GM13977 (cell line): ENCODE results near the gene MKLN1.
"Not testable (repeated sequence)": the region's sequence is repeated elsewhere in the genome, so short reads cannot be mapped to it uniquely, and the experiment has no call there.

Experiments used
- DNase-seq: peaks from one replicate; pipeline ENCODE4 v3.0.0; 2012; ENCODE audit warnings: low spot score
- CTCF ChIP-seq: IDR thresholded peaks from 2 replicates; pipeline ENCODE4 v1.5.1; 2012; ENCODE audit warnings: mild to moderate bottlenecking, control low read depth; ENCODE audit not compliant: insufficient read depth; ENCODE audit errors: extremely low read depth, missing control alignments
- in situ Hi-C: fragments of 300-500 bp; cut with MboI; formaldehyde crosslinking; loops from one replicate; pipeline ENCODE4 v1.12.0; 2022; ENCODE audit warnings: low sequenced_read_pairs, low pct_unique_long_range_greater_than_20kb, mixed read lengths, inconsistent platforms; ENCODE audit not compliant: unreplicated experiment

Gene MKLN1

DNA sequence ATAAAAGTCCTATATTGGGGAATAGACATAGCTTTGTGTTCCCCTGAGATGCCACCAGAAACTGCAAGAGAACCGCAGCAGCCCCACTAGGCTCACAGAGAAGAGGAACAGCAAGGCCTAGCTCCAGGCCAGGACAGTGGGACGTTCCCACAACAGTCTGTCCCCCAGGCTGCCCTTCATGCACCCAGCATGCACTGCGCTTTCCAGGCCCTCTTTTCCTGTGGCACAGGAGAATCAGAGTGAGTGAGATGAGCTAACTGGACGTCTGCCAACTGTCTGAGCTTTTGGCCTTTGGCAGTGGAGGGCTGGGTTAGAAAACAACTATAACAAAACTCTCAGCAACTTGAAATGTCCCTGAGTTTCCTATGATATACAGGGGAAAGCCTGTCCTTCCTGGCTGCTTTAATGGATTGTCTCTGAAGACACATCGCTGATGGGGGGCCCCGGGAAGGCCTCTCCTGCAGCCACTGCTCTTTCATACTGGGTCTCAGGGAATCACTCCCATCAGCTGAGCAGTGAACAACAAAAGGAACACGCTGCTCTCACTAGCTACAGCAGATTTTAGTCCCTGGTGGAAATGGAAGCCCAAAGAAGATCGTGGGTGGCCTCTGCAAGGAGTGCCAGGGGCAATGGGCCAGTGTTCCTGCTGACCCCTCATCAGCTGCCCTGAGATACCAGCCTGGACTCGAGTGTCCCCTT is 175.3 kb downstream of the MKLN1 start:
- no peak for DNase-seq
- TF ChIP-seq CTCF = no peak
- in situ Hi-C loops = no loop called here

DNA sequence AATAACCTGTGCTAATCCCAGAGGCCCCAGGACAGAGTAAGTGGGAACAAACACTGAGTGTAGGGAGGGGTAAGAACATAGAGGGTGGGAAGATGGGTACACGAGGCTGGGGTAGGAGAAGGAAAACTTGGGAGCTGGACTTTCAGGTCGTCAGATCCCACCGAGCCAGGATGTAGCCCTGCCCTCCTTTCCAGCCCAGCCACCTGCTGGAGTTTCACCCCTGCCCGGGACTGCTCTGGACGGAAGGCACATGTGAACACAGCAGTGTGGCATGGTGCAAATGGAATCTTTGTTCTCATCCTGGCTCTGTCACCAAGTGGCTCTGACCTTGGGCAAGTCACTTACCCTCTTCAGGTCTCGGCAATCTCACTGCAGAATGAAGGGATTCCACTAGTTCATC is 176.0 kb downstream of the MKLN1 start:
- in situ Hi-C loops = no loop called here
- TF ChIP-seq CTCF = no peak
- no peak for DNase-seq

DNA sequence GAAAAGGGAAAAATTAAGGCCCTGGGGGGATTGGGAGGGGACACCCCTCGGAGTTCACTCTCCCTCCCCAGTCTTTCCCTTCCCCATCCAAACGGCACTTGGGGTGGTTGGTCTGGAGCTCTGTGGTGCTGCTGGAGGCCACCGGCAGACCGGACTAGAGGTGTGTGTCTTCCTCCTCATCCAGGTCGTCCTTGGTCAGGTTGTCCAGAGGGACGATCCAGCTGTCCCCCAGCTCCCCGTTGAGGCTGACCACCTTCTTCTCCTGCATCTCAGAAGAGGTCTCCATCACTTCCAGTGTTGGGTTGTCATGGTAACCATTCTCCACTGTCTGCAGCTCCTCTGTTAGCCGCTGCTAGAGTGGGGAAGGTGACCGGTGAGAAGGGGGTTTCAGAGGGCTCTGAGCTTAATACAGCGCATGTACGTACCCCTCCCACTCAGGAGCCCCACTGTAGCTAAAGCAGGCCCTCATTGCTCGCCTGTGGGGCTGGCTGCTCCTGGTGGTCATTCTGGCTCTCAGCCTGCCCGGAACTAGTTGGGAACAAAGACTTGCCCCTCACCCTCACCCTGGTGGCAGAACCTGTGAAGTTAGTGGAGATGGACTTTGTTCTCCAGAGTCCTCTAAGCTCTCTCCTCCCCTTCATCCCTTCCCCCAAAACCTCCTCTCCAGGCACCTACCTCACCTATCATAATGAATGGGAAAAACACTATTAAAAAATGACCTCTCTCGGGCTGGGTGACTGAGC is 176.7 kb downstream of the MKLN1 start:
- in situ Hi-C loops = no loop called here
- no peak for DNase-seq
- TF ChIP-seq CTCF = no peak

DNA sequence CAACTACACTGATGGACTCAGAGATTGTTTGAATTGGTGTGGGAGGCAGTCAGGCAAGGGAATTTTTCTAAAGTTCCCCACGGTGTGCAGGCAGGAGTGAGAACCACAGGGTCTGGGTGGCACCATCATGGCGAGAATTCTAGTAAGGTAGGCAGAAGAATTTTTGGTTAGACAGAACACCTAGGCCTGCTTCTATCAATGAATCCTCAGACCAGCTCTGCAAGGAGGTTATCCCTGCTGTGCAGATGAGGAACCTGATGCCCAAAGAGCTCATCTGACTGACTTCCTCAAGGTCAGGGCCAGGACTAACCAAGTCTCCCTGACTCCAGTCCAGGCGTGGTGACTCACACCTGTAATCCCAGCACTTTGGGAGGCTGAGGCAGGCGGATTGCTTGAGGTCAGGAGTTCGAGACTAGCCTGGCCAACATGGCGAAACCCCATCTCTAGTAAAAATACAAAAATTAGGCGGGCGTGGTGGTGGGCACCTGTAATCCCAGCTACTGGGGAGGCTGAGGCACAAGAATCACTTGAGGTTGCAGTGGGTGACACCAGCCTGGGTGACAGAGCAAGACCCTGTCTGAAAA is 177.5 kb downstream of the MKLN1 start:
- DNase-seq, in situ Hi-C loops: not testable (repeated sequence)

DNA sequence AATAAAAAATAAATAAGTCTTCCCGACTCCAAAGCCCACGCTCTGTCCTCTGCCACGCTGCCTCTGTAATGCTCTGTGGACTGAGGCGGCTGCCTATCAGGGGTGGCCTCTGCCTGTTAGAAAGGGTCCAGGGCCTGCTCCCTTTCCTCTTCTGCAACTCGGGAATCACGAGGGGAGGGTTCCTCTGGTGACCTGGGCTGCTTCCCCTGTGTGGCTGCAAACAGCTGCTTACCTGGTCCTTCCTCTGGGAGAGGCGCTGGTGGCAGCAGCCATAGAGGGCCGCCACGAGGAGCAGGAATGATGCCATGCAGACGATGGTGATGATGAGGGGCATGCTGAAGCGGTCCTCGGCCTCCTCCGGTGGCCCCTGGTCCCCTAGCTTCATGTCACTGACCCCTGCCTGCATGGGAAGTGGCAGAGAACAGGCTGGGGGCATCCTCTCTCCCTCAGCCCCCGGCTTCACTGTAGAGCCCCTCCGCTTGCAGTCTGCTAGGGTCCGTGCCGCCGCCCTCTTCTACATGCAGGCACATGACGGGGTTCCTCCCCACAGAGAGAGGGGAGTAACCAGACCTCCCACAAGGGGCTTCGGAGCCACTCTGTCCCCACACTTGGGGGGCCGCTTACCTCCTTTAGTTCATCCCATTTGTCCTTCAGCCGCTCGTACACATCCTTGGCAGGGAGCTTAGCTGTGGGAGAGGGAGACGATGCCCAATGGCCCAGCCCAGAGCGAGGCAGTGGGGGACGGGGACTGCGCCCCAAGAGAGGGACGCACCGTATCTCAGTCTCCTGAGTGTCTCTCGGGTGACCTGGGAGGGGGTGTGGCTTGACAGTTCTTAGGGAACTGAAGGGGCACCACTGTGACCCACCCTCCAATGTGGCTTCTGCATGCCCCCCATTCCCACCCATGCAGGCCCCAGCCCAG is 178.2 kb downstream of the MKLN1 start:
- no peak for TF ChIP-seq CTCF
- in situ Hi-C loops = no loop called here
- DNase-seq = no peak

- in situ Hi-C loops = no loop called here
- TF ChIP-seq CTCF = no peak
- no peak for DNase-seq
These were observed 178.9 kb downstream of the MKLN1 start for GRCh38 chr7:131506597-131506996.
